Tibial artery (tissue), 4 donors: ENCODE measurements around the gene OBSCN.

Experiments used
- DNase-seq, 2 donors: peaks; one replicate each; pipeline ENCODE4 v3.0.0-alpha.2; 2019
- H3K27ac ChIP-seq, 2 donors: fragments of 200-600 bp; sonication (generic) in 1 of 2; 1 replicate in 1 of 2; 2 replicates in 1 of 2; pipeline ENCODE4 v1.5.1; 2018 to 2019; ENCODE audit warnings: mild to moderate bottlenecking in 1 of 2
- H3K27me3 ChIP-seq, 2 donors: fragments of 200-600 bp; sonication (generic) in 1 of 2; one replicate each; pipeline versions ENCODE4 v1.5.1 to v1.6.0; 2016 to 2019
- H3K36me3 ChIP-seq, 3 donors: fragments of 200-600 bp; sonication (generic) in 2 of 3; one replicate each; pipeline ENCODE4 v1.5.1; 2016 to 2019; ENCODE audit warnings: mild to moderate bottlenecking in 2 of 3
- H3K4me1 ChIP-seq, 4 donors: fragments of 200-600 bp; sonication (generic) in 2 of 4; 1 replicate in 3 of 4; 2 replicates in 1 of 4; pipeline ENCODE4 v1.5.1; 2016 to 2019
- H3K4me3 ChIP-seq, 2 donors: fragments of 200-600 bp; sonication (generic) in 1 of 2; 1 replicate in 1 of 2; 2 replicates in 1 of 2; pipeline ENCODE4 v1.5.1; 2018 to 2019; ENCODE audit warnings: mild to moderate bottlenecking in 2 of 2
- H3K9me3 ChIP-seq, 3 donors: fragments of 200-600 bp; sonication (generic) in 1 of 3; one replicate each; pipeline ENCODE4 v1.5.1; 2016 to 2019
- intact Hi-C: fragments of 100-400 bp; cut with DNase I; formaldehyde crosslinking; loops from one replicate; pipeline ENCODE4 v1.15.0; 2023; ENCODE audit warnings: low total_unique reads
- TF ChIP-seq, protein P1 (sequence below), 2 experiments: fragments of 200-600 bp in 1 of 2; fragments of 450-650 bp in 1 of 2; IDR thresholded peaks; one replicate each; pipeline ENCODE4 v1.5.1; 2017 to 2019; ENCODE audit warnings: antibody characterized with exemption in 2 of 2, mild to moderate bottlenecking in 1 of 2, moderate library complexity in 1 of 2

The OBSCN gene

DNA sequence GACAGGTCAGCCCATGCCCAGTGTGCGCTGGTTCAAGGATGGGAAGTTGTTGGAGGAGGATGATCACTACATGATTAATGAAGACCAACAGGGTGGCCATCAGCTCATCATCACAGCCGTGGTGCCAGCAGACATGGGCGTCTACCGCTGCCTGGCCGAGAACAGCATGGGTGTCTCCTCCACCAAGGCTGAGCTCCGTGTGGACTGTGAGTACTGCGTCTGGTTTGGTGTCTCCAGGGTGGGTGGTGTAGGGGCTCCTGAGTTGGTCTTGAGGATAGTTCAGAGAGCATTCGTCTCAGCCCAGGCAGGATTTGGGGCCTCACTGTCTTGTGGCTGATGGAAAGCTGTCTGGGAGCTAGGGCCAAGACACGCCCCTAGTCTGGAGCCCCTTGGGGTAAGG lies 115.6 kb downstream of the OBSCN start:
- Histone ChIP-seq H3K9me3 (peaks cover 0 to 8% (median 0%) of the 10 kb centered on the region in 3 donors), H3K4me3 (no peak overlapping the region), H3K27me3 (no peaks in the 10 kb centered on the region), H3K4me1 (no peaks in the 10 kb centered on the region), H3K36me3 (peaks cover 0 to 64% (median 3%) of the 10 kb centered on the region in 3 donors), H3K27ac (no peak overlapping the region)
- TF ChIP-seq, protein P1, sequence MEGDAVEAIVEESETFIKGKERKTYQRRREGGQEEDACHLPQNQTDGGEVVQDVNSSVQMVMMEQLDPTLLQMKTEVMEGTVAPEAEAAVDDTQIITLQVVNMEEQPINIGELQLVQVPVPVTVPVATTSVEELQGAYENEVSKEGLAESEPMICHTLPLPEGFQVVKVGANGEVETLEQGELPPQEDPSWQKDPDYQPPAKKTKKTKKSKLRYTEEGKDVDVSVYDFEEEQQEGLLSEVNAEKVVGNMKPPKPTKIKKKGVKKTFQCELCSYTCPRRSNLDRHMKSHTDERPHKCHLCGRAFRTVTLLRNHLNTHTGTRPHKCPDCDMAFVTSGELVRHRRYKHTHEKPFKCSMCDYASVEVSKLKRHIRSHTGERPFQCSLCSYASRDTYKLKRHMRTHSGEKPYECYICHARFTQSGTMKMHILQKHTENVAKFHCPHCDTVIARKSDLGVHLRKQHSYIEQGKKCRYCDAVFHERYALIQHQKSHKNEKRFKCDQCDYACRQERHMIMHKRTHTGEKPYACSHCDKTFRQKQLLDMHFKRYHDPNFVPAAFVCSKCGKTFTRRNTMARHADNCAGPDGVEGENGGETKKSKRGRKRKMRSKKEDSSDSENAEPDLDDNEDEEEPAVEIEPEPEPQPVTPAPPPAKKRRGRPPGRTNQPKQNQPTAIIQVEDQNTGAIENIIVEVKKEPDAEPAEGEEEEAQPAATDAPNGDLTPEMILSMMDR (IDR thresholded peaks at IDR 0.05): no peak
- no peak for DNase-seq
- intact Hi-C loops: no loop called here

DNA sequence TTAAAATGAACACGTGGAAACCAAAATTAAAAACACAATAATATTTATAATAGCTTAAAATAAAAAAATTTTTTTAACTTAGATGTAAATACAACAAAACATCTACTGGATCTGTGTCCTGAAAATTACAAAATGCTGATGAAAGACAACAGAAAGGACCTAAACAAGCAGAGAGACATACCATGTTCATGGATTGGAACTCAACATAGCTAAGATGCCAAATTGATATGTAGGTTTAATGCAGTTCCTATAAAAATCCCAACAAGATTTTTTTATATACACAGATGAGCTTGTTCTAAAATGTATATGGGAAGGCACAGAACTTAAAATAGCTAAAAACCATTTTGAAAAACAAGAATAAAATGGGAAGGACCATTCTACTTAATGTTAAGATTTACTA lies 117.4 kb downstream of the OBSCN start:
- no peak for DNase-seq
- intact Hi-C loops: no loop called here
- no peaks in the 10 kb centered on the region for H3K4me1 ChIP-seq
- TF ChIP-seq, protein P1 (IDR thresholded peaks at IDR 0.05): no peak
- H3K27me3 ChIP-seq: no peaks in the 10 kb centered on the region
- H3K27ac ChIP-seq: no peak overlapping the region
- peaks cover 0 to 8% (median 0%) of the 10 kb centered on the region in 3 donors for H3K9me3 ChIP-seq
- peaks cover 0 to 45% (median 3%) of the 10 kb centered on the region in 3 donors for H3K36me3 ChIP-seq
- H3K4me3 ChIP-seq: no peak overlapping the region

DNA sequence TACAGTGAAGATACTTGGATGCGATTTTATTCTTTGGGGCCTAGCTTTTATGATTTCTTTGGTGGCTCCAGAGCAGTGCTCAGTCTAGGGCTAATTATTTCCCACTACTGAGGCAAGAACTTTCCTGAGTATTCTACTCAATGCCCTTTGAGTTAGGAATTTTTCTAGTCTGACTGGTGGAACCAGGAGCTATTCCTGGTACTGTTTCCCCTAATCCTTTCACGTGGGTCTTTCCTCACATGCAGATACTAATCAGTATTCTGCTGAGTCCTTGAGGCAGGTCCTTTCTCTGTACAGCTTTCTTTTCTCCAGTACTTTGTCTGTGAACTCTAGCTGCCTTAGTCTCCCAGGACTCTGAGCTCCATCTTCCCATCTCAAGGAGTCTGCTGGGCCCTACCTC lies 122.0 kb downstream of the OBSCN start:
- intact Hi-C loops: no loop called here
- H3K27ac ChIP-seq: no peak overlapping the region

DNA sequence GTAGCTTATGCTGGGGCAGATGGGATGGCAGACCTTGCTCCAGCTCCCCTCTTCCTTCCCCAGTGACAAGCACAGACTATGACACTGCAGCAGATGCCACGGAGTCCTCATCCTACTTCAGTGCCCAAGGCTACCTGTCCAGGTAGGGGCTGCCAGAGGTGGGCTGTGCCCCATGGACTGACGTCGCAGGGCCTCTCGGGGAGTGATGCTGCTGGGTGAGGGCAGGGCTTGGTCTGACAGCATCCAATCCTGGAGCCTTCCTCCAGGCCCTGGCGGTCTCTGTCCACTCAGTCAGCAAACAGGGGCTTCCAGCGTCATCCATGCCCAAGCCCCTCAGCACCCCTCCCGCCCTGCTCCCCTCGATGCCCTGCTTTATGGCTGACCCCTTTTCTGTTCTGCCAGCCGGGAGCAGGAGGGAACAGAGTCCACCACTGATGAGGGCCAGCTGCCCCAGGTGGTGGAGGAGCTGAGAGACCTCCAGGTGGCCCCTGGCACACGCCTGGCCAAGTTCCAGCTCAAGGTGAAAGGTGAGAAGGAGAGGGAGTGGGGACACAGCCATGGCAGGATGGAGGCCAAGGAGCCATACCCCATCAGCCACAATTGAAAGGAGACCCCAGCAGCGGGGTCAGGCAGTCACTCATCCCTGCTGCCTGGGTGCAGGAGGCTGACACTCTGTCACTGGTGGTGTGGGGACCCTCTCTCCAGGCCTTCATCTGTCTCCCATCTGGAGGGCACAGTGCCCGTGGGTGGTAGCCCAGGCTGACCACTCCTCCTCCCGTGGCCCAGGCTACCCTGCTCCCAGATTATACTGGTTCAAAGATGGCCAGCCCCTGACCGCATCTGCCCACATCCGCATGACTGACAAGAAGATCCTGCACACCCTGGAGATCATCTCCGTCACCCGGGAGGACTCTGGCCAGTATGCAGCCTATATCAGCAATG lies 125.2 kb downstream of the OBSCN start:
- H3K9me3 ChIP-seq: no peaks in the 10 kb centered on the region
- no peaks in the 10 kb centered on the region for H3K4me1 ChIP-seq
- H3K27ac ChIP-seq: no peak overlapping the region
- DNase-seq: peak in 1 of 2 donors; percentile 56
- H3K4me3 ChIP-seq: no peak overlapping the region
- peaks cover 0 to 4% of the 10 kb centered on the region in 2 donors for H3K27me3 ChIP-seq
- intact Hi-C loops: no loop called here
- TF ChIP-seq, protein P1 (IDR thresholded peaks at IDR 0.05): no peak
- H3K36me3 ChIP-seq: peaks cover 0 to 52% (median 0%) of the 10 kb centered on the region in 3 donors

More for the DNA sequence above, 122.0 kb downstream of the OBSCN start:
- TF ChIP-seq, protein P1 (IDR thresholded peaks at IDR 0.05): no peak
- Histone ChIP-seq H3K9me3 (no peaks in the 10 kb centered on the region), H3K27me3 (peaks cover 0 to 4% of the 10 kb centered on the region in 2 donors), H3K36me3 (peaks cover 0 to 24% (median 0%) of the 10 kb centered on the region in 3 donors), H3K4me3 (no peak overlapping the region), H3K4me1 (no peaks in the 10 kb centered on the region)
- DNase-seq: no peak

DNA sequence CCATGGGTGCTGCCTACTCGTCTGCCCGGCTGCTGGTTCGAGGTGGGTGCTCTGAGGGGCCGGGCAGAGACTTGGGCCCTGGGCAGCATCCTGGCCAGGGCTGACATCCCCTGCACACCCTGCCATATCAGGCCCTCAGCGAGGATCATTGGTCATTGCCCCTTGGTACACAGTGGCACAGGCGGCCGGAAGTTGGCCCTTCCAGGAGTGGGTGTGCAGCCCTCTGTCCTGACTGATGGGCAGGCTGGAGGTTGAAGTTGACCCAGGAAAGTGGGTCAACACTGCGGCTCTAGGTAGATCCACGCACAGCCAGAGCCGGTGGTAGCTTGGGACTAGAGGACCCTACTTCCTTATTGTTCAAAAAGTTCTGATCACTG lies 125.9 kb downstream of the OBSCN start:
- TF ChIP-seq, protein P1 (IDR thresholded peaks at IDR 0.05): no peak
- peaks cover 0 to 59% (median 0%) of the 10 kb centered on the region in 3 donors for H3K36me3 ChIP-seq
- DNase-seq: no peak

More for the DNA sequence above, 125.9 kb downstream of the OBSCN start:
- intact Hi-C loops: no loop called here
- Histone ChIP-seq H3K27me3 (peaks cover 0 to 4% of the 10 kb centered on the region in 2 donors), H3K4me3 (no peak overlapping the region), H3K27ac (no peak overlapping the region), H3K4me1 (no peaks in the 10 kb centered on the region), H3K9me3 (no peaks in the 10 kb centered on the region)
